ENCODE data around the gene FIGNL2.

Gene FIGNL2

GRCh38 chr12:51865757-51866270 lies 17.3 kb upstream of the FIGNL2 start:
- no peak for DNase-seq (ENCODE audit: low read depth)
- H3K4me3 ChIP-seq (ENCODE audit: low read depth, low read length) = no peak overlapping the region
- no peak for TF ChIP-seq CTCF (IDR thresholded peaks at IDR 0.05; ENCODE audit: low read depth, low read length, missing control alignments)

GRCh38 chr12:51864833-51865670 lies 16.5 kb upstream of the FIGNL2 start:
- H3K4me3 ChIP-seq (ENCODE audit: low read depth, low read length) = no peak overlapping the region
- no peak for TF ChIP-seq CTCF (IDR thresholded peaks at IDR 0.05; ENCODE audit: low read depth, low read length, missing control alignments)
- DNase-seq (ENCODE audit: low read depth) = no peak

GRCh38 chr12:51863933-51864832 lies 15.7 kb upstream of the FIGNL2 start:
- H3K4me3 ChIP-seq (ENCODE audit: low read depth, low read length) = no peak overlapping the region
- DNase-seq (ENCODE audit: low read depth) = no peak
- TF ChIP-seq CTCF (IDR thresholded peaks at IDR 0.05; ENCODE audit: low read depth, low read length, missing control alignments) = no peak

GRCh38 chr12:51863363-51863932 lies 14.9 kb upstream of the FIGNL2 start:
- DNase-seq (ENCODE audit: low read depth) = no peak
- TF ChIP-seq CTCF (IDR thresholded peaks at IDR 0.05; ENCODE audit: low read depth, low read length, missing control alignments) = no peak
- no peak overlapping the region for H3K4me3 ChIP-seq (ENCODE audit: low read depth, low read length)

GRCh38 chr12:51862947-51863346 lies 14.4 kb upstream of the FIGNL2 start:
- TF ChIP-seq CTCF (IDR thresholded peaks at IDR 0.05; ENCODE audit: low read depth, low read length, missing control alignments) = no peak
- H3K4me3 ChIP-seq (ENCODE audit: low read depth, low read length) = no peak overlapping the region
- no peak for DNase-seq (ENCODE audit: low read depth)

- TF ChIP-seq CTCF (IDR thresholded peaks at IDR 0.05; ENCODE audit: low read depth, low read length, missing control alignments) = no peak
- DNase-seq (ENCODE audit: low read depth) = no peak
- no peak overlapping the region for H3K4me3 ChIP-seq (ENCODE audit: low read depth, low read length)
Observed at GRCh38 chr12:51860986-51861385, 12.5 kb upstream of the FIGNL2 start.

All from GM12864 (cell line).